IPS-15b (cell line): ENCODE results near the gene TTYH1.
A peak's percentile ranks its signal among the peaks of the same experiment; 100 is the strongest.

ENCODE experiments used
- H3K27me3 ChIP-seq: one replicate; pipeline ENCODE4 v1.6.1; 2013; ENCODE audit warnings: low read length; ENCODE audit not compliant: control insufficient read depth, insufficient read depth
- H3K36me3 ChIP-seq: one replicate; pipeline ENCODE4 v1.6.1; 2013; ENCODE audit warnings: low read length; ENCODE audit not compliant: control insufficient read depth, insufficient read depth
- H3K4me1 ChIP-seq: one replicate; pipeline ENCODE4 v1.6.1; 2013; ENCODE audit warnings: mild to moderate bottlenecking, low read length; ENCODE audit not compliant: control insufficient read depth, insufficient read depth
- H3K4me3 ChIP-seq: one replicate; pipeline ENCODE4 v1.5.1; 2013; ENCODE audit warnings: low read depth, low read length
- H3K9ac ChIP-seq: one replicate; pipeline ENCODE4 v1.6.1; 2013; ENCODE audit warnings: low read depth, mild to moderate bottlenecking, low read length
- H3K9me3 ChIP-seq: one replicate; pipeline ENCODE4 v1.6.1; 2013; ENCODE audit warnings: mild to moderate bottlenecking, low read length; ENCODE audit not compliant: control insufficient read depth, insufficient read depth

Gene TTYH1

GRCh38 chr19:54427586-54427985, 12.3 kb downstream of the TTYH1 start:
- H3K9me3 ChIP-seq, result no peaks in the 10 kb centered on the region
- H3K4me3 ChIP-seq, result no peak overlapping the region
- no peaks in the 10 kb centered on the region for H3K4me1 ChIP-seq
- H3K9ac ChIP-seq, result no peak overlapping the region
- H3K36me3 ChIP-seq, result peaks cover 13% of the 10 kb centered on the region
- H3K27me3 ChIP-seq, result no peaks in the 10 kb centered on the region

- Histone ChIP-seq H3K36me3 (peaks cover 13% of the 10 kb centered on the region), H3K9ac (no peak overlapping the region), H3K4me1 (no peaks in the 10 kb centered on the region), H3K27me3 (no peaks in the 10 kb centered on the region), H3K9me3 (no peaks in the 10 kb centered on the region), H3K4me3 (no peak overlapping the region)
Observed at GRCh38 chr19:54428323-54429175, 13.3 kb downstream of the TTYH1 start.

- no peak overlapping the region for H3K9ac ChIP-seq
- H3K9me3 ChIP-seq, result no peaks in the 10 kb centered on the region
- H3K27me3 ChIP-seq, result peaks cover 2% of the 10 kb centered on the region
- H3K4me1 ChIP-seq, result peaks cover under 1% of the 10 kb centered on the region
- no peak overlapping the region for H3K4me3 ChIP-seq
- peaks cover 13% of the 10 kb centered on the region for H3K36me3 ChIP-seq
Observed at GRCh38 chr19:54429176-54429495, 13.9 kb downstream of the TTYH1 start.

GRCh38 chr19:54429545-54430227, 14.4 kb downstream of the TTYH1 start:
- Histone ChIP-seq H3K36me3 (peaks cover 11% of the 10 kb centered on the region), H3K4me1 (peaks cover 6% of the 10 kb centered on the region), H3K4me3 (peak overlapping the region; percentile 45), H3K27me3 (peaks cover 2% of the 10 kb centered on the region), H3K9ac (no peak overlapping the region), H3K9me3 (no peaks in the 10 kb centered on the region)

- Histone ChIP-seq H3K9me3 (no peaks in the 10 kb centered on the region), H3K9ac (no peak overlapping the region), H3K4me1 (peaks cover 9% of the 10 kb centered on the region), H3K27me3 (peaks cover 2% of the 10 kb centered on the region), H3K4me3 (peak overlapping the region; percentile 45), H3K36me3 (peaks cover 7% of the 10 kb centered on the region)
Observed at GRCh38 chr19:54430306-54431254, 15.3 kb downstream of the TTYH1 start.

- peaks cover 7% of the 10 kb centered on the region for H3K36me3 ChIP-seq
- H3K4me1 ChIP-seq, result peaks cover 9% of the 10 kb centered on the region
- no peak overlapping the region for H3K4me3 ChIP-seq
- H3K9me3 ChIP-seq, result no peaks in the 10 kb centered on the region
- H3K9ac ChIP-seq, result no peak overlapping the region
- H3K27me3 ChIP-seq, result peaks cover 2% of the 10 kb centered on the region
Observed at GRCh38 chr19:54431255-54431838, 16.1 kb downstream of the TTYH1 start.

GRCh38 chr19:54432144-54432738, 17.0 kb downstream of the TTYH1 start:
- H3K9me3 ChIP-seq, result no peaks in the 10 kb centered on the region
- H3K36me3 ChIP-seq, result peaks cover 4% of the 10 kb centered on the region
- peaks cover 9% of the 10 kb centered on the region for H3K4me1 ChIP-seq
- no peak overlapping the region for H3K4me3 ChIP-seq
- no peak overlapping the region for H3K9ac ChIP-seq
- peaks cover 2% of the 10 kb centered on the region for H3K27me3 ChIP-seq

GRCh38 chr19:54433697-54434096, 18.4 kb downstream of the TTYH1 start:
- Histone ChIP-seq H3K4me1 (peaks cover 9% of the 10 kb centered on the region), H3K4me3 (no peak overlapping the region), H3K9ac (no peak overlapping the region), H3K36me3 (peaks cover 4% of the 10 kb centered on the region), H3K9me3 (no peaks in the 10 kb centered on the region), H3K27me3 (peaks cover 2% of the 10 kb centered on the region)

GRCh38 chr19:54434112-54434872, 19.0 kb downstream of the TTYH1 start:
- H3K9me3 ChIP-seq, result no peaks in the 10 kb centered on the region
- H3K27me3 ChIP-seq, result peaks cover 2% of the 10 kb centered on the region
- peak overlapping the region; percentile 26 for H3K9ac ChIP-seq
- H3K4me3 ChIP-seq, result no peak overlapping the region
- H3K36me3 ChIP-seq, result peaks cover 4% of the 10 kb centered on the region
- H3K4me1 ChIP-seq, result peaks cover 13% of the 10 kb centered on the region

GRCh38 chr19:54434873-54435214, 19.6 kb downstream of the TTYH1 start:
- Histone ChIP-seq H3K4me1 (peaks cover 13% of the 10 kb centered on the region), H3K4me3 (peak overlapping the region; percentile 8), H3K9ac (no peak overlapping the region)

More at GRCh38 chr19:54434873-54435214, 19.6 kb downstream of the TTYH1 start:
- H3K36me3 ChIP-seq, result peaks cover 4% of the 10 kb centered on the region
- peaks cover 2% of the 10 kb centered on the region for H3K27me3 ChIP-seq
- no peaks in the 10 kb centered on the region for H3K9me3 ChIP-seq
